DOHH2 (cell line): ENCODE data around the gene CYB5RL.

Experiments
- EZH2phosphoT487 ChIP-seq: fragments of 200-600 bp; sonication (generic); IDR thresholded peaks from 2 replicates; pipeline ENCODE4 v1.6.1; 2017; ENCODE audit warnings: borderline replicate concordance, mild to moderate bottlenecking, antibody characterized with exemption, low read length, moderate library complexity, mixed read lengths
- TF ChIP-seq, protein P1 (sequence below): fragments of 200-600 bp; sonication (generic); IDR thresholded peaks from one replicate; pipeline ENCODE4 v1.5.1; 2014; ENCODE audit warnings: antibody characterized with exemption, mild to moderate bottlenecking, low read depth, low read length; ENCODE audit not compliant: poor library complexity, severe bottlenecking

DNA sequence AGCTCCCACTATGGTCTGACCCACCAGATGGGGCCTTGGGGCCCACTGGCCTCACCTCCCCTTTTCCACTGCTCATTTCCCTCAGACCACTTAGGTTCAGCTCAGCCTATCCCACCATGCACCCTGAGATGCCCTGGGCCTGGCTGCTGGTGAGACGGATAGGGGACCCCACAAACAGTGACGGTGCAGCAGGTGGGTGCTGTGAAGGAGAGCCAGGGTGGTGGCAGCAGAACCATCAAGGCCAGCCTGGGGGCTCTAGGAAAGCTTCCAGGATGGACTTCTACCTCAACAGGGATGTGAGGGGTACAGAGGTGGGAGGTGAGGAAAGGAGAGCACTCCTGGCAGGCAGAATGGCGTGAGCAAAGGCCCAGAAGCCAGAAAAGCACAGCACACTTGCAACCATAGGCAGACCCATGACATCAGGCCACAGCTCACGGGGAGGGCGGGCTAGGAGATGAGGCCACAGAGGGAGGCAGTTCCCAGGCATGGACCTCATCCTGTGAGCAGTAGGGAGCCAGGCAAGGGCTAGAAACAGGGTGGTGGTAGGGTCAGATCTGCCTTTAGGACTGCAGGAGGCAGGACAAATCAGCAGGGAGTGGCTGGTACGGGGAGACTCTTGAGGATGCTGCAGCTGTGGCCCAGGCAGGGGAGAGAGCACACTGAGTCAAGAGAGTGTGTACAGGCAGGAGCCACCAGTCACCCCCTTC, 23.1 kb downstream of the CYB5RL start:
- TF ChIP-seq, protein P1, sequence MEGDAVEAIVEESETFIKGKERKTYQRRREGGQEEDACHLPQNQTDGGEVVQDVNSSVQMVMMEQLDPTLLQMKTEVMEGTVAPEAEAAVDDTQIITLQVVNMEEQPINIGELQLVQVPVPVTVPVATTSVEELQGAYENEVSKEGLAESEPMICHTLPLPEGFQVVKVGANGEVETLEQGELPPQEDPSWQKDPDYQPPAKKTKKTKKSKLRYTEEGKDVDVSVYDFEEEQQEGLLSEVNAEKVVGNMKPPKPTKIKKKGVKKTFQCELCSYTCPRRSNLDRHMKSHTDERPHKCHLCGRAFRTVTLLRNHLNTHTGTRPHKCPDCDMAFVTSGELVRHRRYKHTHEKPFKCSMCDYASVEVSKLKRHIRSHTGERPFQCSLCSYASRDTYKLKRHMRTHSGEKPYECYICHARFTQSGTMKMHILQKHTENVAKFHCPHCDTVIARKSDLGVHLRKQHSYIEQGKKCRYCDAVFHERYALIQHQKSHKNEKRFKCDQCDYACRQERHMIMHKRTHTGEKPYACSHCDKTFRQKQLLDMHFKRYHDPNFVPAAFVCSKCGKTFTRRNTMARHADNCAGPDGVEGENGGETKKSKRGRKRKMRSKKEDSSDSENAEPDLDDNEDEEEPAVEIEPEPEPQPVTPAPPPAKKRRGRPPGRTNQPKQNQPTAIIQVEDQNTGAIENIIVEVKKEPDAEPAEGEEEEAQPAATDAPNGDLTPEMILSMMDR, result no peak
- TF ChIP-seq EZH2phosphoT487, result no peak
